ENCODE measurements around the gene PCMT1. TPM values are rescaled to one million over a fixed set of nuclear protein-coding genes. Genes with fewer than 3 reads are reported as not detected.
A peak's percentile ranks its signal among the peaks of the same experiment; 100 is the strongest.

The PCMT1 gene
- total and polyA plus RNA-seq, 2 of the 8 experiments (the other 6 are each of a cell fraction or from before 2014, with no cell fraction given) = 84.3 to 91.3 TPM

- H2BK15ac ChIP-seq (ENCODE audit: low read length) = no peak overlapping the region
- 95% methylated on average over 4 of the region's 4 CpGs; no CpG with 5 or more reads in 1 of the 2 experiments for WGBS, 2 experiments (ENCODE audit: extremely low coverage in 1 of 2, insufficient coverage in 1 of 2, insufficient read length in 1 of 2, insufficient replicate concordance in 2 of 2, low coverage in 1 of 2, low lambda C conversion rate in 2 of 2, missing lambda C conversion rate in 1 of 2)
- no peak overlapping the region for H3K4me2 ChIP-seq (ENCODE audit: insufficient read depth in 1 of 2, low read depth in 2 of 2, low read length in 2 of 2)
- H3K23me2 ChIP-seq (ENCODE audit: low read depth, low read length) = peaks cover 9% of the 10 kb centered on the region; the same call in 1 of the 2 replicates
- H2BK20ac ChIP-seq (ENCODE audit: low read length) = no peak overlapping the region
- H3K79me1 ChIP-seq (ENCODE audit: low read depth, low read length) = no peaks in the 10 kb centered on the region; the same call in 1 of the 2 replicates
- no peak overlapping the region for H2AFZ ChIP-seq (ENCODE audit: low read length)
- H3K56ac ChIP-seq (replicated peaks; ENCODE audit: insufficient read length, low read depth, low read length) = no peak overlapping the region
- H3K4me1 ChIP-seq (replicated peaks in 1 of 4; ENCODE audit: control insufficient read depth in 3 of 4, insufficient read depth in 4 of 4, low read length in 3 of 4) = no peaks in the 10 kb centered on the region
- no peaks in the 10 kb centered on the region; a peak in 1 of 8 replicates for H3K36me3 ChIP-seq (ENCODE audit: control insufficient read depth in 2 of 4, insufficient read depth in 4 of 4, low read length in 3 of 4)
- CTCF ChIA-PET (ENCODE audit: partially characterized antibody) = interaction anchor here (0.6 kb wide), 1 partner anchor 1679 kb away, joined by 5 read pairs; no protein-coding TSS in a partner anchor
- no peak overlapping the region for H3K4ac ChIP-seq (replicated peaks; ENCODE audit: insufficient read length, low read depth, low read length)
- no peak overlapping the region for H4K8ac ChIP-seq (ENCODE audit: extremely low read depth, insufficient read depth, low read length)
- peak in 1 of 2 experiments; percentile 2 for DNase-seq (ENCODE audit: low read depth in 1 of 2, low spot score in 2 of 2)
- H3K79me2 ChIP-seq (ENCODE audit: control insufficient read depth in 1 of 2, insufficient read depth in 2 of 2, low read length in 2 of 2) = peaks cover 4 to 72% of the 10 kb centered on the region in 2 experiments
- H2AK5ac ChIP-seq (ENCODE audit: low read depth, low read length) = no peak overlapping the region
- no peak overlapping the region for H3K4me3 ChIP-seq (ENCODE audit: extremely low read depth in 1 of 4, insufficient read depth in 2 of 4, low read depth in 3 of 4, low read length in 4 of 4)
- H4K20me1 ChIP-seq (replicated peaks in 1 of 2; ENCODE audit: control insufficient read depth in 1 of 2, insufficient read depth in 2 of 2, low read length in 2 of 2) = peaks cover 2 to 7% of the 10 kb centered on the region in 2 experiments
- no peak overlapping the region for H3K9ac ChIP-seq (replicated peaks in 1 of 4; ENCODE audit: extremely low read depth in 1 of 4, low read depth in 3 of 4, low read length in 3 of 4)
- no peaks in the 10 kb centered on the region for H3K9me3 ChIP-seq (ENCODE audit: insufficient read depth in 2 of 2, low read depth in 1 of 2, low read length in 1 of 2)
- H3K14ac ChIP-seq (ENCODE audit: insufficient read length) = no peak overlapping the region
- POLR2A ChIA-PET (ENCODE audit: partially characterized antibody) = interaction anchor here (0.6 to 2.4 kb wide), 3 partner anchors 8 to 55 kb away, joined by 3 to 6 read pairs (median 5); partner anchors contain the start of gene NUP43
- H3K27ac ChIP-seq (ENCODE audit: low read depth, low read length) = no peak overlapping the region
- no peak for FAIRE-seq
- H3K18ac ChIP-seq (ENCODE audit: extremely low read depth, low read length) = no peak overlapping the region
- H4K91ac ChIP-seq (replicated peaks; ENCODE audit: insufficient read length, low read length) = no peak overlapping the region
- no peak overlapping the region for H2BK5ac ChIP-seq (ENCODE audit: low read depth, low read length)
- H2BK120ac ChIP-seq (replicated peaks; ENCODE audit: low read depth, low read length) = no peak overlapping the region
- no peaks in the 10 kb centered on the region for H3K27me3 ChIP-seq (replicated peaks in 1 of 4; ENCODE audit: control insufficient read depth in 3 of 4, extremely low read depth in 1 of 4, insufficient read depth in 3 of 4, low read length in 3 of 4)
- no peak overlapping the region for H3K23ac ChIP-seq (ENCODE audit: insufficient read length)
- H2BK12ac ChIP-seq (ENCODE audit: low read depth, low read length) = no peak overlapping the region
- H4K5ac ChIP-seq (ENCODE audit: insufficient read length, low read depth, low read length) = no peak overlapping the region
- TF ChIP-seq BACH1 (IDR thresholded peaks at IDR 0.05; ENCODE audit: low read length) (no peak), ZNF274 (IDR thresholded peaks at IDR 0.05; ENCODE audit: borderline replicate concordance, extremely low read depth, low read length) (no peak), HDAC2 (IDR thresholded peaks at IDR 0.05; ENCODE audit: borderline replicate concordance in 1 of 2, low read depth in 2 of 2, low read length in 2 of 2) (no peak), ATF2 (IDR thresholded peaks at IDR 0.05; ENCODE audit: low read length) (no peak), YY1 (IDR thresholded peaks at IDR 0.05; ENCODE audit: low read depth, low read length) (no peak)
These were observed 5.0 kb downstream of the PCMT1 start for GRCh38 chr6:149754548-149754947.

Data from H1 (cell line).